Heart right ventricle (tissue), 16 donors: ENCODE data around the gene ST3GAL2. TPM values are rescaled to one million over a fixed set of nuclear protein-coding genes. Genes with fewer than 3 reads are reported as not detected.

ENCODE experiments used
- ATAC-seq, 8 donors: fragments of 200-7000 bp; cut with Tn5 transposase; one replicate each; pipeline ENCODE4 v1.9.1; 2020; ENCODE audit warnings: mild to moderate bottlenecking in 8 of 8, moderate library complexity in 8 of 8, moderate number of reproducible peaks in 1 of 8
- DNase-seq, 2 donors: peaks; one replicate each; pipeline ENCODE4 v3.0.0-alpha.2; 2020
- H3K27ac ChIP-seq, 10 donors: fragments of 200-600 bp; sonication (generic) in 2 of 10; one replicate each; pipeline versions ENCODE4 v1.5.0 to v1.8.0; 2020 to 2022; ENCODE audit warnings: mild to moderate bottlenecking in 3 of 10
- H3K27me3 ChIP-seq, 7 donors: fragments of 200-600 bp; one replicate each; pipeline ENCODE4 v1.8.0; 2021 to 2022; ENCODE audit warnings: mild to moderate bottlenecking in 2 of 7
- H3K36me3 ChIP-seq, 9 donors: fragments of 200-600 bp; sonication (generic) in 1 of 9; one replicate each; pipeline versions ENCODE4 v1.5.0 to v1.8.0; 2020 to 2022; ENCODE audit warnings: mild to moderate bottlenecking in 2 of 9
- H3K4me1 ChIP-seq, 9 donors: fragments of 200-600 bp; sonication (generic) in 1 of 9; one replicate each; pipeline versions ENCODE4 v1.5.0 to v1.8.0; 2020 to 2022; ENCODE audit warnings: mild to moderate bottlenecking in 4 of 9
- H3K4me3 ChIP-seq, 10 donors: fragments of 200-600 bp; sonication (generic) in 2 of 10; one replicate each; pipeline versions ENCODE4 v1.5.0 to v1.8.0; 2020 to 2022; ENCODE audit warnings: mild to moderate bottlenecking in 7 of 10, moderate library complexity in 2 of 10
- H3K9me3 ChIP-seq, 11 donors: fragments of 200-600 bp in 10 of 11; sonication (generic) in 2 of 11; one replicate each; pipeline versions ENCODE4 v1.5.0 to v1.8.0; 2013 to 2022; ENCODE audit warnings: mild to moderate bottlenecking in 2 of 11, control low read depth in 1 of 11, moderate library complexity in 1 of 11
- WGBS, 2 donors: extraction: QIAGEN DNeasy Blood & Tissue Kit; methylation state at CpG; one replicate each; pipeline ENCODE4 v1.1.7; 2013; ENCODE audit warnings: inconsistent platforms in 1 of 2; 5-methylcytosine and 5-hydroxymethylcytosine counted together
- intact Hi-C, 10 donors: fragments of 100-400 bp; cut with DNase I; formaldehyde crosslinking; loops; one replicate each; pipeline versions ENCODE4 v1.11.1 to v1.14.2; 2022
- polyA plus RNA-seq, 2 donors: library from polyadenylated mRNA; stranded (reverse); fragments of 200-250 nt; gene quantifications; one replicate each; pipeline ENCODE4 v1.2.3, GENCODE V29; 2013
- total RNA-seq, 10 donors: library from RNA; stranded (reverse); fragmentation: NEBNext Ultra II Directional in 3 of 10; extraction: Animal tissue kit (Norgen Biotek cat#: 25700) in 3 of 10; gene quantifications; one replicate each; pipeline versions ENCODE4 v1.2.1 to v1.2.4, GENCODE V29; 2021 to 2023
- TF ChIP-seq, protein P1 (sequence below), 9 donors: fragments of 200-600 bp; sonication (generic) in 2 of 9; IDR thresholded peaks; one replicate each; pipeline versions ENCODE4 v1.5.0 to v1.8.0; 2021 to 2022; ENCODE audit warnings: antibody characterized with exemption in 9 of 9, mild to moderate bottlenecking in 5 of 9, moderate library complexity in 1 of 9
- donor health status: Arrhythmogenic right ventricular cardiomyopathy.
- donor health status: ischemic (EF 13 %, LVEDD 7.1; RV severe dilation, severe dysfunction).
- donor health status: healthy with polysubstance abuse.
- donor health status: DM: no; HTN: yes; CAD: no.
- donor health status: DM: no; HTN: no; CAD: no.
- donor health status: ischemic (EF 25% LVEDD 6.9; RV normal size, moderate dysfunction).
- donor health status: ischemic (EF 25% LVEDD 5.7; RV mildly dilated, moderate dysfunction).
- donor health status: healthy.
- donor health status: DM: yes; HTN: yes; CAD: no.
- donor health status: Ischemic cardiomyopathy.
- donor health status: ischemic (EF 35%, LVEDD 5.7; RV mildly dilated, moderate dysfunction).
- donor health status: nonischemic (EF 11% LVEDD 7.7; RV severe dilation, severe dysfunction).
- donor health status: DM: yes; HTN: yes; CAD: no.
- donor health status: PGD.
- donor health status: ischemic (EF 29% LVEDD 5.4; RV normal size, mild dysfunction).
- donor health status: nonischemic (EF 23%, LVEDD 6.1; RV moderate dilation, normal function).

ST3GAL2 gene
- total and polyA plus RNA-seq, 12 donors, result 8.0 to 37.1 (median 19.0) TPM

DNA sequence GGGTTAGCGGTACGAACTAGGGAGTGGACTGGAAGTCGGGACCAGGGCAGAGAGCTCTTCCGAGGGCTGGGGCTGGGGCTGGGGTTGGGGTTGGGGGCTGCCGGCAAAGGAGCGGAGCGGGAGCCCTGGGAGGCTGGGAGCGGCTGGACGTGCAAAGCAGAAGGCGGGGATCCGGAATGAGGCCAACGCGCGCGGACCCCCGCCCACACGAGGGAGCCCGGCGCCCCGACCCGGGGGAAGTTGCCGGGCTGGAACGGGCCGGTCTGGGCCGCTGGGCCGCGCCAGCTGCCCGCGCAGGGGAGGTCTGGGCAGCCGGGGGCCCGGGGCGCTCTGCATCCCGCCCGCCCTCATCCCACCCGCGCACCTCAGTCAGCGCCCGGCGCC lies 323 bp downstream of the ST3GAL2 start:
- 0 to 1% methylated on average over 28 to 39 of the region's 39 CpGs for WGBS, 2 donors
- DNase-seq, result peak in 1 of 2 donors; percentile 48
- ATAC-seq, result peak in 6 of 8 donors; percentile 0 to 26 (median 6)
- Histone ChIP-seq H3K4me1 (peaks cover 6 to 56% (median 45%) of the 10 kb centered on the region in 9 donors), H3K27ac (peak overlapping the region; percentile 72 to 89 (median 82)), H3K36me3 (peaks cover 0 to 13% (median 0%) of the 10 kb centered on the region in 9 donors), H3K27me3 (no peaks in the 10 kb centered on the region), H3K4me3 (peak overlapping the region; percentile 64 to 91 (median 79)), H3K9me3 (no peaks in the 10 kb centered on the region)
- TF ChIP-seq, protein P1, sequence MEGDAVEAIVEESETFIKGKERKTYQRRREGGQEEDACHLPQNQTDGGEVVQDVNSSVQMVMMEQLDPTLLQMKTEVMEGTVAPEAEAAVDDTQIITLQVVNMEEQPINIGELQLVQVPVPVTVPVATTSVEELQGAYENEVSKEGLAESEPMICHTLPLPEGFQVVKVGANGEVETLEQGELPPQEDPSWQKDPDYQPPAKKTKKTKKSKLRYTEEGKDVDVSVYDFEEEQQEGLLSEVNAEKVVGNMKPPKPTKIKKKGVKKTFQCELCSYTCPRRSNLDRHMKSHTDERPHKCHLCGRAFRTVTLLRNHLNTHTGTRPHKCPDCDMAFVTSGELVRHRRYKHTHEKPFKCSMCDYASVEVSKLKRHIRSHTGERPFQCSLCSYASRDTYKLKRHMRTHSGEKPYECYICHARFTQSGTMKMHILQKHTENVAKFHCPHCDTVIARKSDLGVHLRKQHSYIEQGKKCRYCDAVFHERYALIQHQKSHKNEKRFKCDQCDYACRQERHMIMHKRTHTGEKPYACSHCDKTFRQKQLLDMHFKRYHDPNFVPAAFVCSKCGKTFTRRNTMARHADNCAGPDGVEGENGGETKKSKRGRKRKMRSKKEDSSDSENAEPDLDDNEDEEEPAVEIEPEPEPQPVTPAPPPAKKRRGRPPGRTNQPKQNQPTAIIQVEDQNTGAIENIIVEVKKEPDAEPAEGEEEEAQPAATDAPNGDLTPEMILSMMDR (IDR thresholded peaks at IDR 0.05), result peak in 1 of 9 donors; percentile 10
- intact Hi-C loops, result loop anchor here in 4 of 10 donors (5.0 kb wide), 2 partner anchors 36 to 56 kb away; no protein-coding TSS in a partner anchor

GRCh38 chr16:70437582-70438557 lies 1.0 kb downstream of the ST3GAL2 start:
- WGBS, 2 donors, result 14% methylated on average over 22 of the region's 22 CpGs
- H3K4me1 ChIP-seq, result peaks cover 13 to 63% (median 52%) of the 10 kb centered on the region in 9 donors
- H3K4me3 ChIP-seq, result peak overlapping the region; percentile 64 to 91 (median 79)
- peak in 1 of 8 donors; percentile 23 for ATAC-seq
- DNase-seq, result no peak
- TF ChIP-seq, protein P1 (IDR thresholded peaks at IDR 0.05), result no peak
- intact Hi-C loops, result loop anchor here in 4 of 10 donors (5.0 kb wide), 2 partner anchors 36 to 56 kb away; no protein-coding TSS in a partner anchor
- H3K9me3 ChIP-seq, result no peaks in the 10 kb centered on the region
- H3K27ac ChIP-seq, result peak overlapping the region in 9 of 10 donors; percentile 72 to 89 (median 85)
- no peaks in the 10 kb centered on the region for H3K27me3 ChIP-seq
- H3K36me3 ChIP-seq, result peaks cover 0 to 13% (median 0%) of the 10 kb centered on the region in 9 donors

GRCh38 chr16:70437017-70437581 lies 1.8 kb downstream of the ST3GAL2 start:
- Histone ChIP-seq H3K27ac (peak overlapping the region in 5 of 10 donors; percentile 77 to 88 (median 85)), H3K36me3 (peaks cover 0 to 13% (median 0%) of the 10 kb centered on the region in 9 donors), H3K4me1 (peaks cover 20 to 71% (median 59%) of the 10 kb centered on the region in 9 donors), H3K9me3 (no peaks in the 10 kb centered on the region), H3K4me3 (peak overlapping the region in 8 of 10 donors; percentile 66 to 82 (median 79)), H3K27me3 (no peaks in the 10 kb centered on the region)
- WGBS, 2 donors, result 32 to 34% methylated on average over 5 of the region's 5 CpGs
- TF ChIP-seq, protein P1 (IDR thresholded peaks at IDR 0.05), result no peak
- intact Hi-C loops, result loop anchor here in 4 of 10 donors (5.0 kb wide), 2 partner anchors 35 to 55 kb away; no protein-coding TSS in a partner anchor
- DNase-seq, result no peak
- no peak for ATAC-seq
